ENCODE results near the gene FAM193A.
A peak's percentile ranks its signal among the peaks of the same experiment; 100 is the strongest.
"Not testable (repeated sequence)": the region's sequence is repeated elsewhere in the genome, so short reads cannot be mapped to it uniquely, and the experiment has no call there.

FAM193A gene

DNA sequence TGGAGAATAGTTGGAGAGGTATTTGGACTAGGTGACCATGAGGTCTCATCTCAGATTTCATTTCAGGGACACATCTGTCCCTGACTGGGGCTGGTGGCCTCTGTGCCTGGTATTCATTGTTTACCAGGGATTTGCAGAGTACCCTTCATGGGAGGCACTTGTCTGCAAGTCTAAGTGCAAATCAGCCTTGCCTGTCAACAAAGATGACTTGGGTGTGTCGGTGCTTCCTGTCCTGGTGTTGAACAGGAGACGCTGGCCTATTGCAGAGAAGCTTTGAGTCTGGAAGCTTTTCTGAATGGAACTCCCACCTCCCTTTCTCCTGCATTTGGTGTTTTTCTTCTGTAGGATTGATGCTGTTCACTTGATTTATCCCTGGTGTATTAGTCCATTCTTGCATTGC is 115.6 kb downstream of the FAM193A start:
- no peak overlapping the region for H3K4me3 Mint-ChIP-seq
- H3K9me3 Mint-ChIP-seq: no peaks in the 10 kb centered on the region
- H3K4me1 Mint-ChIP-seq (ENCODE audit: low read depth): peaks cover 18% of the 10 kb centered on the region
- H3K27ac Mint-ChIP-seq: peak overlapping the region; percentile 70
- H3K27me3 Mint-ChIP-seq (ENCODE audit: low read depth): no peaks in the 10 kb centered on the region
- peaks cover 28% of the 10 kb centered on the region for H3K36me3 Mint-ChIP-seq (ENCODE audit: low read depth)

DNA sequence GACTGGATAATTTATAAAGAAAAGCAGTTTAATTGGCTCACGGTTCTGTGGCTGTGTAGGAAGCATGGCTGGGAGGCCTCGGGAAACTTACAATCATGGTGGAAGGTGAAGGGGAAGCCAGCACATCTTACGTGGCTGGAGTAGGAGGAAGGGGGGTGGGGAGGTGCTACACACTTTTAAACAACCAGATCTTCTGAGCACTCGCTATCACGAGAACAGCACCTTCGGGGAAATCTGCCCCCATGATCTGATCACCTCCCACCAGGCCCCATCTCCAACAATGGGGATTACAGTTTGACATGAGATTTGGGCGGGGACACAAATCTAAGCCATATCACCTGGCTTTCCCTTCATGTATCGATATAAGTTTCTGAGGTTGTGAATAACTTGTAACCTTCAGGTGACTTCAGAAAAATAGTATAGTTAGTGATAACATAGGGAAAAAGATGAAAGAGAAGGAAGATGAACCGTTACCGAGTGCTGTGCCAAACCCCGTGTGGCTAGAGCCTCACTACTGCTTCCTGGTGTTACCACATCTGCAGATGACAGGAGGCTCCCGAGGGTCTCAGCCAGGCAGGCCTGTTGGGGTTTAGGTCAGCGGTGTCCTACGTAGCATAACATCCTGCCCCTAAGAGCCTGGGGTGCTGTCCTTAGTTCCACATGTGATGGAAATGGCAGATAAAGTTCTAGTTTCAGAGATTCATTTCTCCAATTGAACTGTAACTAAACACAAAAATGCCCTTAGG is 116.1 kb downstream of the FAM193A start:
- H3K4me3 Mint-ChIP-seq: no peak overlapping the region
- no peaks in the 10 kb centered on the region for H3K27me3 Mint-ChIP-seq (ENCODE audit: low read depth)
- H3K9me3 Mint-ChIP-seq: no peaks in the 10 kb centered on the region
- peaks cover 28% of the 10 kb centered on the region for H3K36me3 Mint-ChIP-seq (ENCODE audit: low read depth)
- peaks cover 21% of the 10 kb centered on the region for H3K4me1 Mint-ChIP-seq (ENCODE audit: low read depth)
- peak overlapping the region; percentile 70 for H3K27ac Mint-ChIP-seq

DNA sequence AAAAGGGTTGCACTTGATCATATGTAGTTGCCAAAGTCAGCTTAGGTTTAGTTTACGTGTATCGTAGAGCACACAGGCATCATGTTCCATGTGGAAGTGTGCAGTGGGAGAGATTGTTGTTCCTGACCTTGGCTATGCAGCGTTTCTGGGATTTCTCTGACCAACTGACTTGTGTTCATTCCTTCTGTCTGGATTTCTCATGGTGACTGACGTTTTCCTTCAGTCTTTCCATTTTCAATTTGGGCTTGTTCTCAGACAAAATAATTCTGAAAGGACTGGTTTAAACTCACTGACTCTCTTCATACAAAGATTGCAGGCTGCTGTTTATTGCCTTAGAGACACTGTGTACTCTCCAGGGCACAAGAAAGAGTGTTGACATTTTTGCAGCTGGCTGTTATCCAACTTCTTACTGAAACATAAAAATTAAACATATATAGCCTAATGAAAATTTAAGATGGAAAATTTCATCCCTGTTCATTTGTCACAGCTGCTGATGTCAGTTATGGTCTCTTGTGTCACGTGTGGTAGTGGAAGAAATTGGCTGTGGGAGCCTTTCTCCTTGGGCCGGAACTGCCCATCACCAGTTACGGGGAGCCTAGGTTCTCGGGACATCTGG is 124.3 kb downstream of the FAM193A start:
- Mint-ChIP-seq H3K27ac (no peak overlapping the region), H3K9me3 (no peaks in the 10 kb centered on the region), H3K4me3 (no peak overlapping the region), H3K36me3 (ENCODE audit: low read depth) (peaks cover 45% of the 10 kb centered on the region), H3K4me1 (ENCODE audit: low read depth) (peaks cover 4% of the 10 kb centered on the region), H3K27me3 (ENCODE audit: low read depth) (no peaks in the 10 kb centered on the region)

DNA sequence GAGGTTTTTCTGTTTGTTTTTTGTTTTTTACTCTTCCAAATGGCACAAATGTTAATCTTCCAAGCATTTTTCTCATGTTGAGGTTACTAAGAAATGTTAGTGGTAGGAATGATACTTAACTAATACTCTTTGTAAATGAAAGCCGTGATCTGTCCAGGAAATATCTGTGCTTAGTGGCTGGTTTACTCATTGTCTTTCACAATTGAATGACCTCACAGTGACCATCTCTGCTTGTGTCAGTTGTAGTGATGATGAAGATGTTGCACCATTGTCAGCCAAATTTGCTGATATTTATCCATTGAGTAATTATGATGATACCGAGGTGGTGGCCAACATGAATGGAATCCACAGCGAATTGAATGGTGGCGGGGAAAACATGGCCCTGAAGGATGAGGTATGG is 126.2 kb downstream of the FAM193A start:
- Mint-ChIP-seq H3K9me3 (no peaks in the 10 kb centered on the region), H3K36me3 (ENCODE audit: low read depth) (peaks cover 45% of the 10 kb centered on the region), H3K27me3 (ENCODE audit: low read depth) (no peaks in the 10 kb centered on the region), H3K4me3 (no peak overlapping the region), H3K27ac (no peak overlapping the region), H3K4me1 (ENCODE audit: low read depth) (peaks cover 14% of the 10 kb centered on the region)

DNA sequence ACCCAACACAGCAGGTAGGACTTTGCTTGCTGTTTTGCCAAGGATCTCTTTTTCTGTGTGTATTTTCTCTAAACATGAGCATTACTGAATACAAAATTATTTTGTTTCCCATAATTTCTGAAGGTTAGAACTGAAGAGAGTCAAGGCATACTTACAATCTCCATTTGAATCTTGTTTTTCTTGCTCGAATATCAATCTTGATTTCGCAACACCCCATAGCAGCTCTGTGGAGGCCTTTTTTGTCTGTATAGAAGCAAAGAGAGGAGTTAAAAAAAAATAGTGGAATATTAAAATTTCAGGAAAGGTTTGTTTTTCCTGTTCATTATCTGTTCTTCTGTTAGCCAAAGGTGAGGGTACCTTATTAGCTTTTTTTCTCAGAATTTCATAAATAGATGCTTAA is 126.8 kb downstream of the FAM193A start:
- H3K9me3 Mint-ChIP-seq: no peaks in the 10 kb centered on the region
- no peak overlapping the region for H3K4me3 Mint-ChIP-seq
- H3K36me3 Mint-ChIP-seq (ENCODE audit: low read depth): peaks cover 42% of the 10 kb centered on the region
- no peak overlapping the region for H3K27ac Mint-ChIP-seq
- peaks cover 14% of the 10 kb centered on the region for H3K4me1 Mint-ChIP-seq (ENCODE audit: low read depth)
- H3K27me3 Mint-ChIP-seq (ENCODE audit: low read depth): no peaks in the 10 kb centered on the region

DNA sequence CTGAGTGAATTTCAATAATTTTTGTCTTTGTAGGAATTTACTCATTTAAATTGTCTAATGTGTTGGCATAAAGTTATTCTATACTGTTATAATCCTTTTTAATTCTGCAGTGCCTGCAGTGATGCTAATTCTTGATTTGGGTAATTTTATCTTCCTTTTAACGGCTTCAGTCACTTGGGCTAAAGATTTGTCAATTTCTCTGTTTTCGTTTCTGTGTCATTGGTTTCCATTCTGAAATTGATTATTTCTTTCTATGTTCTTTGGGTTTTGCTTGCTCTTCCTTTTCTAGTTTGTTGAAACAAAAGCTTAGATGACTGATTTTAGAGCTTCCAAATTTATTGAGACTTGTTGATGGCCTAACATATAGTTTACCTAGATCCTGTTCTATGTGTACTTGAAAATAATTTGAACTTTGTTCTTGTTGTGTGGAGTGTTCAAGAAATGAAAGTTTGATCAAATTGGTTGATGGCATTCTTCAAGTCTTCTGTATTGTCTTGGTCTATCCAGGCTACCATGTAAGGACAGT is 130.3 kb downstream of the FAM193A start:
- H3K27me3 Mint-ChIP-seq (ENCODE audit: low read depth): no peaks in the 10 kb centered on the region
- H3K36me3 Mint-ChIP-seq (ENCODE audit: low read depth): peaks cover 35% of the 10 kb centered on the region
- peak overlapping the region; percentile 72 for H3K27ac Mint-ChIP-seq
- H3K4me3 Mint-ChIP-seq: peak overlapping the region; percentile 75
- no peaks in the 10 kb centered on the region for H3K9me3 Mint-ChIP-seq
- H3K4me1 Mint-ChIP-seq (ENCODE audit: low read depth): peaks cover 23% of the 10 kb centered on the region

DNA sequence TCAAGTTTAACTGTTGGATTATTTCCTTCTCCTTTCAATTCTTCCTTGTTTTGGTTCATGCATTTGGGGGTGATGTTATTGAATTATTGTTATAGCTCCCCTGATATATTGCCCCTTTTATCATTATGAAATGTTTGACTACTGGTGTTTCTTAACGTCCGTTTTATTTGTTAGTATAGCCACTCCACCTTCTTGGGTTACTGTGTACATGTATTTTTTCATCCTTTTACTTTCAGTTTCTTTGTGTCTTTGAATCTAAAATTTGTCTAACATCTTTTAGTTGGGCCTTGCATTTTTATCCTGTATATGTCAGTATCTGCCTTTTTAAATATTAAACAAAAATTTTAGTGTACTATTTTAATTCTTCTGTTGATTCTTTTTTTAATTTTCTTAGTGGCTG is 131.0 kb downstream of the FAM193A start:
- Mint-ChIP-seq H3K9me3 (no peaks in the 10 kb centered on the region), H3K4me1 (ENCODE audit: low read depth) (peaks cover 27% of the 10 kb centered on the region), H3K36me3 (ENCODE audit: low read depth) (peaks cover 41% of the 10 kb centered on the region), H3K4me3 (peak overlapping the region; percentile 75), H3K27ac (peak overlapping the region; percentile 79), H3K27me3 (ENCODE audit: low read depth) (no peaks in the 10 kb centered on the region)

DNA sequence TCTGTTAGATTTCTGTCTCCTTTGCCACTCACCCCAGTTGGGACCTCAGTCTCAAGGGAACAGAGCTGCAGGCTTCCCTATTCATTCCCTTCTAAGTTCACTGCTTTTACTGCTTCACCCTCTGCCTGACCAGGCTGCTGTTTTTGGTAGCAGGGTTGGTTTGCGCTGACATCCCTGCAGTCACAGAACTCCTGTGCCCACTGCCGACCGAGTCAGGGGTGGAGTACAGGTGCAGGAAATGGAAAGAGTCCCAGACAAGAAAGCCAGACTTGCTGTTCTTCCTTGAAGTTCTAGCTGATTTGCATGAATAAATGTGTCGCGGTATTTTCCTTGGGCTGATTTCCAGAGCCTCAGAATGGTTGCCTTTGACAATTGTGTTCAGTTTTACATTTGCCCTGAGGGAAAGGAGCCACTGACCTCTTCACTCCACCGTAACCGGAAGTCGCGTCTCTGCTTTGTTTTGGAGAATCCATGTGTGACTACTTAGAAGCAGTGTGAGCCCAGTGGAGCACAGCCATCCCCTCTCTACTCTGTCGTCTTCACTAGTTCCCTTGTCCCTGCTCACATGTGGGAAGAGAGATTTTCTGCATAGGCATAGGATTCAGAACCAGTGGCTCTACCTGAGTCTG is 134.9 kb downstream of the FAM193A start:
- H3K27me3 Mint-ChIP-seq (ENCODE audit: low read depth): no peaks in the 10 kb centered on the region
- H3K27ac Mint-ChIP-seq: peak overlapping the region; percentile 13
- H3K4me1 Mint-ChIP-seq (ENCODE audit: low read depth): peaks cover 32% of the 10 kb centered on the region
- H3K4me3 Mint-ChIP-seq: no peak overlapping the region
- H3K9me3 Mint-ChIP-seq: no peaks in the 10 kb centered on the region
- H3K36me3 Mint-ChIP-seq (ENCODE audit: low read depth): peaks cover 44% of the 10 kb centered on the region

DNA sequence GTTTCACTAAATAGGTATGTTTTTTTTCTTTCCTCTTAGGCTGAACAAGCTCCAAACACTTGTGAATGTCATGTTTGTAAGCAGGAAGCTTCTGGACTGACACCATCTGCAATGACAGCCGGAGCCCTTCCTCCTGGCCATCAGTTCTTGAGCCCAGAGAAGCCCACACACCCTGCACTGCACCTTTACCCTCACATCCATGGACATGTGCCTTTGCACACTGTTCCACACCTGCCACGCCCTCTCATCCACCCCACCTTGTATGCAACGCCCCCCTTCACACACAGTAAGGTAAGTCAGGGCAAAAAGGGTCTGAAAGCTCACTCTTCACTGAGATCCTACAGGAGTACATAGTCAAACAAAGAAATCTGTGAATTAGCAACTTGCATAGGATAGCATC is 135.6 kb downstream of the FAM193A start:
- Mint-ChIP-seq H3K27ac (peak overlapping the region; percentile 45), H3K9me3 (no peaks in the 10 kb centered on the region), H3K4me1 (ENCODE audit: low read depth) (peaks cover 30% of the 10 kb centered on the region), H3K27me3 (ENCODE audit: low read depth) (no peaks in the 10 kb centered on the region), H3K36me3 (ENCODE audit: low read depth) (peaks cover 44% of the 10 kb centered on the region), H3K4me3 (no peak overlapping the region)

DNA sequence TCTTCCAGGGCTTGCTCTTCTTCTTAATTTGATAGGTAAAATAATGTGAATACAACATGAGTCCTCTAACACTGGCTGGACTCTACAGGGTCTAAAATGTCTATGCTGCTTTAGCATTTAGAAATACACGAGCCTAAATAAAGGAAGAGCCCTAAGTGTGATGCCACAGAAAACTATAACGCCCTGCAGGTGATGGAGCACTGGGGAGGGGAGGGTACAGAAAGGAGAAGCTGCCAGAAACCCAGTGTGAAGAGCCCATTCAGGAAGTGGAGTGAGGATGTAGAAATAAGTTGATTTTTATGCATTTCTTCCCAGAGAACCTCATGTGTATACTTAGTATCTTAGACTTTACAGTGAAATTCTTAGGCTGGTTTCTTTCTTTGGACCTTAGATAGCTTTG is 136.3 kb downstream of the FAM193A start:
- Mint-ChIP-seq H3K36me3 (ENCODE audit: low read depth) (peaks cover 46% of the 10 kb centered on the region), H3K9me3 (no peaks in the 10 kb centered on the region), H3K27ac (peak overlapping the region; percentile 32), H3K4me3 (no peak overlapping the region), H3K27me3 (ENCODE audit: low read depth) (no peaks in the 10 kb centered on the region), H3K4me1 (ENCODE audit: low read depth) (peaks cover 29% of the 10 kb centered on the region)

DNA sequence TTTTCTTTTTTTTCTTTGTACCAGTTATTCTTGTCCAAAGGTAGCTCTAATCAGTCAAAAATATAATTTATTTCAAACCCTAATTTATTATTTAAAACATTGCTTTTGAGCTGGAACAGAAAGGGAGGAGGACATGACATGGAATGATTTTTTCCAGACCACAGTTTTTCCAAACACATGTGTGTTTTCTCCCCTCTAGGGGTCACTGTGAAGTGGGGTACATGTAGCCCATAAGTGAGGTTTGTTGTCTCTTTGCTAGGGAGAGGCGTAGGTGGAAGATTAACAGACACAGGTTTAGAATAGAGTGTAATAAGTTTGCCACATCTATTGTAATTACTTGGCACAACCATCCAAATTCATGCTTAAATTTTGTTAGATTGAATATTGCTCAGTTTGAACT is 136.7 kb downstream of the FAM193A start:
- Mint-ChIP-seq H3K27me3 (ENCODE audit: low read depth) (no peaks in the 10 kb centered on the region), H3K27ac (no peak overlapping the region), H3K4me1 (ENCODE audit: low read depth) (peaks cover 30% of the 10 kb centered on the region), H3K9me3 (no peaks in the 10 kb centered on the region), H3K36me3 (ENCODE audit: low read depth) (peaks cover 48% of the 10 kb centered on the region), H3K4me3 (no peak overlapping the region)

DNA sequence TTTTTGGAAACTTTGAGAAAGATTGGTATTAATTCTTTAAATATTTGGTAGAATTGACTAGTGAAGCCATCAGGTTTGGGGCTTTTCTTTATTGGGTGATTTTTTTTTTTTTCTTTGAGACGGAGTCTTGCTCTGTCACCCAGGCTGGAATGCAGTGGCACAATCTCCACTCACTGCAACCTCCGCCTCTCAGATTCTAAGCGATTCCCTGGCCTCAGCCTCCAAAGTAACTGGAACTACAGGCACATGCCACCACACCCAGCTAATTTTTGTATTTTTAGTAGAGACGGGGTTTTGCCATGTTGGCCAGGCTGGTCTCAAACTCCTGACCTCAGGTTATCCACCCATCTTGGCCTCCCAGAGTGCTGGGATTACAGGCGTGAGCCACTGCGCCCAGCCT is 143.3 kb downstream of the FAM193A start:
- H3K4me3 Mint-ChIP-seq; H3K9me3 Mint-ChIP-seq; H3K27ac Mint-ChIP-seq; H3K27me3 Mint-ChIP-seq (ENCODE audit: low read depth): not testable (repeated sequence)
- Mint-ChIP-seq H3K4me1 (ENCODE audit: low read depth) (peaks cover 19% of the 10 kb centered on the region), H3K36me3 (ENCODE audit: low read depth) (peaks cover 55% of the 10 kb centered on the region)

DNA sequence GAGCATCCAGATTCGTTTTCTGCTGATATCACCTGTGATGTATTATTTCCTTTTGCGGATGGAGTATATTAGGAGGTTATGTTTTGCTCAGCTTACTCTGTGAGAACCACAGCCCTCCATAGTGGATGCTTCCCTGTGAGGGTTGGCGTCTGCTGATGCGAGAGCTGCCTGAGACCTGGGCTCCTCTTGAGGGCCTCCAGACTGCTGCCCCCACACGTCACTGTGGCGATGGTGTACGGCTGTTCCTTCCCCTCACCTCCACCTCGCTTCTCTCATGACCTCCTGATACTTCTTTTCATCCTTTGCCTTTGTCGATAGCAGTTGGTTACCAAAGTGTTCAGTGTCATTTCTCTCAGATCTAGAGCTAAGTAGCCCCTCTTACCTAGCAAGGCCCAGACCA is 148.0 kb downstream of the FAM193A start:
- Mint-ChIP-seq H3K36me3 (ENCODE audit: low read depth) (peaks cover 45% of the 10 kb centered on the region), H3K4me1 (ENCODE audit: low read depth) (peaks cover 15% of the 10 kb centered on the region), H3K27ac (no peak overlapping the region), H3K4me3 (no peak overlapping the region), H3K27me3 (ENCODE audit: low read depth) (no peaks in the 10 kb centered on the region), H3K9me3 (peaks cover 6% of the 10 kb centered on the region)

DNA sequence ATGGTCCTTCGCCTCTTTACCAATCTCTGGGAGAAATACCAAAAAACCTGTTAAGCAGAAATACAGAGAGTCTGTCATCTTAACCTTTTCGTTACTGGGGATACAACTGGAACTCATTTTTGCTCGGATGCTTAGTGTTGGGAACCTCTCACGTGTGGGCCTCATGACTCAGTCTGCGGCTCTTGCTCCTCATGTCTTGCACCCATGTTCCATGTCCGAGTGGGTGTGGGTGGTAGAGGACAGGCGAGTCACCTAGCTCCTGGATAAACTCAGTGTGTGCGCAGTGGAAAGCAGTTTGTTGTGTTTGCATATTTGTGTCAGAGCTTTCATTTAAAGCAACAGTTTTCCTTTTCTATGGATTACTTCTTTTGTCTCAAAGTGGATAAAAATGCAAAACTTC is 149.1 kb downstream of the FAM193A start:
- H3K36me3 Mint-ChIP-seq (ENCODE audit: low read depth): peaks cover 52% of the 10 kb centered on the region
- H3K27ac Mint-ChIP-seq: no peak overlapping the region
- no peaks in the 10 kb centered on the region for H3K27me3 Mint-ChIP-seq (ENCODE audit: low read depth)
- H3K4me1 Mint-ChIP-seq (ENCODE audit: low read depth): peaks cover 19% of the 10 kb centered on the region
- H3K9me3 Mint-ChIP-seq: peaks cover 6% of the 10 kb centered on the region
- no peak overlapping the region for H3K4me3 Mint-ChIP-seq

Data from T-helper 1 cell treated with Interleukin-12 subunit alpha and Interleukin-12 subunit beta and Interleukin-4 antibody, amounts not matched to agents 30 μg/mL and 1 μg/mL, for 36 hours (primary cell).